Measurements from ENCODE around the gene DMRTB1.
A peak's percentile ranks its signal among the peaks of the same experiment; 100 is the strongest.
"Not testable (repeated sequence)": the region's sequence is repeated elsewhere in the genome, so short reads cannot be mapped to it uniquely, and the experiment has no call there.

DMRTB1 gene

GRCh38 chr1:53459321-53460175, at the start of gene DMRTB1:
TSS of gene DMRTB1 (plus strand) at chr1:53459399. CDS start at chr1:53459454, 55 bp downstream.
- DNase-seq: no peak

GRCh38 chr1:53409695-53410094, 49.5 kb upstream of the DMRTB1 start:
- no peak for DNase-seq

- no peak for DNase-seq
These were observed 49.1 kb upstream of the DMRTB1 start for GRCh38 chr1:53410100-53410541.

DNA sequence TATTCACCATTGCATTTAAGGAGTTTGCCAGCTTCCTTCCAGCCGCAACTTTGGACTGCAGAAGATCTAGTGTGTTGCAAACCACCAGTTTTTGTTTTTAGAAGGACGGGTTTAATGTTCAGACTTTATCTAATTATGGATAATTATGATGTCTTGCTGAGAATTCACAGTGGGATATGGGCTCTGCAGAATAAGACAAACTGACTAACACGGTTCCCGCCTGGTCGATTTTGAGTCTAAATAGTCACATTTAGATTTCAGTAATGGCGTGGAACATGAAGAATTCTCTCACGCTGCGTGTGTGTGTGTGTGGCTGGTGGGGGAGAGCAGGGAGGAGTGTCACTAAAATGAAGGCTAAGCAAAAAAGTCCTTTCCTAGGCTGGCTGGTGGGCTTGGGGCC, 48.5 kb upstream of the DMRTB1 start:
- DNase-seq: no peak

DNA sequence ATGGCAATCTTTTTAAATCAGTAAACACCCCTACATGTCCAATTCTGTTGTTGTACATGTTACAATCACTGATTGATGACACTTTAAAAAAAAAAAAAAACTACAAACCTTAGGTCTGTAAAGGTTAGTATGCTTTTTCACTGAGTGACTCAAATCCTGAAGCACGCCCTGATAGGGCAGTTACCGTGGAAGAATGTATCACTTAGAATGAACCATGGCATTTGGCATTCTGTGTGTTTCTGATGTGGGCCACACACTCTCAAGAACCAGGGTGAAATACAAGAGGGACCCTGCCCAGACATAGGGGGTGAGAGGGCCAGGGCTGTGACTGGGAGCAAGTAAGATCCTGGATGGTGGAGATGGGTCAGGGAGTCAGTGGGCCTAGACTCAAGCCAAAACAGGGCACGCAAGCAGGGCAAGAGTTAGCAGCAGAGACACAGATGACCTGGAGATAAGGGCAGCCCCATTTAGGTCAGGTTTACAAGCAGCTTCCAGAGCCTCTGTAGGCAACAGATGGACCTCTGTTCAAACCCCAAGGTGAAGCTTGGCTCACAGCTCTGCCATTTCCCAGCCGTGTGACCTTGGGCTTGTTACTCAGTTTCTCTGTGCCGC, 47.6 kb upstream of the DMRTB1 start:
- no peak for DNase-seq

DNA sequence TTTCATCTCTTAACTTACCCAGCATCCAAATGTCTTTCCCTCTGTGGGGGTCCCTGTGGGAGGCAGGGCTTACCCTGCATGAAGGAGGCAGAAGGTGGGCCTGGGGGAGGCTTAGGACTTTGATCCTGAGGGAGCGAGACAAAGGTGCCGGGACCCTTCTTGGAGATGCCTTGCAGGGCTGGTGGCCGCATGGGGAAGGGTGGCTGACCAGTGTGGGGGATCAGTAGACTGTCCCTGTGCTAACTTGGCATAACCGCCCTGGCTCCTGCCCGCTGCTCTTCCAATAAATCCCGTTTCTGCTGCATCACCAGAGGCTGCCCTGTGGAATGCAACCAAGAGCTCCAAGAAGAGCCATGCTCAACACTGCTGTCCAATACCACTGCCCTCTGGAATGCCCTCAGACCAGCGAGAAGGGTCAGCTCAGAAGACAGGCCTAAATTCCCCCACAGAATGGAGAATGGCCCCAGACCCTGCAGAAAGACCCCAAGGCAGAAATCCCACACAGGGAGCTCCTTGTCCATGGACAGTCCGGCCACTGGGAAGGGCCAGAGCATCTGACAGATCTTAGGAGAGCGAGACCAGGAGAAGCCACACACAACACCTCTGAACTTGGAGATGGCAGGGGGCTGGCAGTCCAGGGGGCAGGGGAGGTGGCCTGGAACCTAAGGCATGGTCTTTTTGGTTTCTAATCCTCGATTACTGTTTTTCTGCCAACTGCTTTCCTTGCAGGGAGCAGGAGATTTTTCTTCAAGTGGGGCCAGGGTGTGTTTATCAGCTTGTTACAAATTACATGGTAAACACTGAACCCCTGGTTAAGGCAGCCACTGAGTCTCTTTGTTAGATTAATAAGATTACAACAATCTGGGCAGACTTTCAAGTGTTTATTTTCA, 46.7 kb upstream of the DMRTB1 start:
- no peak for DNase-seq

GRCh38 chr1:53413175-53414001, 45.8 kb upstream of the DMRTB1 start:
- DNase-seq: peak; percentile 38 to 45

GRCh38 chr1:53414632-53415031, 44.6 kb upstream of the DMRTB1 start:
- DNase-seq: no peak

- no peak for DNase-seq
These were observed 43.8 kb upstream of the DMRTB1 start for GRCh38 chr1:53415432-53415831.

- DNase-seq: no peak
These were observed 42.9 kb upstream of the DMRTB1 start for GRCh38 chr1:53416269-53416813.

- DNase-seq: no peak
These were observed 42.1 kb upstream of the DMRTB1 start for GRCh38 chr1:53417074-53417511.

- DNase-seq: no peak
These were observed 40.2 kb upstream of the DMRTB1 start for GRCh38 chr1:53419034-53419433.

- no peak for DNase-seq
These were observed 38.9 kb upstream of the DMRTB1 start for GRCh38 chr1:53420341-53420740.

DNA sequence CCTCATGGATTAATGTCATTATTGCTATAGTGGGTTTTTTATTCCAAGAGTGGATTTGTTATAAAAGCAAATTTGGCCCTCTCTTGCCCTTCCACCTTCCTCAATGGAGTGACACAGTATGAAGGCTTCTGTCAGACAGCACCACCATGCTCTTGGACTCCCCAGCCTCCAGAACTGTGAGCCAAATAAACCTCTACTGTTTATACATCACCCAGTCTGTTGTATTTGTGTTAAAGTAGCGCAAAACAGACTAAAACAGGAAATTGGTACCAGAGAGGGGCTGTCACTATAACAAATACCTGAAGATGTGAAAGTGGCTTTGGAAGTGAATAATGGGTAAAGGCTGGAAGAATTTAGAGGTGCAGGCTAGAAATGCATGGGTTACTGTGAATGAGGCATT, 38.0 kb upstream of the DMRTB1 start:
- DNase-seq: no peak

DNA sequence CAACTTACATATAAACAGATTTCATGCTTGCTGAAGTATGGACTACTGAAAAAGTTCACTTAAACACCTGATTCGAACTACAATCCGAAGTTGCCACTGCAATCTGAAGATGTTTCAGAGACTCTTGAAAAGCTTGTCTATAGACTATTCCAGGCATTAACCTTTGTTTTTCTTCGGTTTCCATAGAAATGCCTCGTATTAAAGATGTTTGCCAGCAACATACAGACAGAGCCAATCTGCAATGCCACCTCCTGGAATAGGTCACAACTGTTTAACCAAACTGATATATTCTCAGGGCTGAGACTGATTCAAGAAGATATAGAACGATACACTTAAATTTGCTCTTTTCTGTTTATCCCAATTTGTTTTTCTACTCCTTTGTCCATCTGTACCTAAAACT, 28.9 kb upstream of the DMRTB1 start:
- no peak for DNase-seq

GRCh38 chr1:53430779-53431178, 28.4 kb upstream of the DMRTB1 start:
- no peak for DNase-seq

GRCh38 chr1:53431244-53431643, 28.0 kb upstream of the DMRTB1 start:
- DNase-seq: no peak

DNA sequence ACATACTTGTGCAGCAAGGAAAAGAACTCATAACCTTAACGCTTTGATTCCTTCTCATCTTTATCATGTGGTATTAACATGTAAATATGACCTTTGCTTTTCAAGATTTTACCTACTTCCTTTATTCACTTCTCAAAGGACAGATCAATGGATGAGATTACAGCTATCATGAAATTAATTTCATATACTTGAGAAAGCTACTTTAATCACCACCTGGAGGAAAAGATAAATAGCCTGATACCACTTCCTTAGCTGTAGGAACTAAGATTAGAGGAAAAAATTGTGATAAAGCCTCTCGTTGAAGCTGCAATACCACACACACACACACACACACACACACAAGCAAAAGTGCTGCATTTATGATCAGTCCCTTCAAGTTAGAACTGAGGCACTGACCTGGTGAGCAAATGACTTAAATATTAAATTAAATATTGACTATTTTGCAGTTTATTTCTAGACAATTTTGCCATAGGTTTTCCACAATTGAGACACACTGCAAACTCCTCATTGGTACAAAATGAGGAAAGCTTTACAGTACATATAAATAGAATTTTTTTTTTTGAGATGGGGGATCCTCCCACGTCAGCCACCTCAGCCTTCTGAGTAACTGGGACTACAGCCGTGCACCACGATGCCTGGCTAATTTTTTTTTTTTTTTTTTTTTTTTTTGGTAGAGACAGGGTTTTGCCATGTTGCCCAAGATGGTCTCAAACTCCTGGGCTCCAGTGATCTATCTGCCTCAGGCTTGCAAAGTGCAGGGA, 27.2 kb upstream of the DMRTB1 start:
- no peak for DNase-seq

DNA sequence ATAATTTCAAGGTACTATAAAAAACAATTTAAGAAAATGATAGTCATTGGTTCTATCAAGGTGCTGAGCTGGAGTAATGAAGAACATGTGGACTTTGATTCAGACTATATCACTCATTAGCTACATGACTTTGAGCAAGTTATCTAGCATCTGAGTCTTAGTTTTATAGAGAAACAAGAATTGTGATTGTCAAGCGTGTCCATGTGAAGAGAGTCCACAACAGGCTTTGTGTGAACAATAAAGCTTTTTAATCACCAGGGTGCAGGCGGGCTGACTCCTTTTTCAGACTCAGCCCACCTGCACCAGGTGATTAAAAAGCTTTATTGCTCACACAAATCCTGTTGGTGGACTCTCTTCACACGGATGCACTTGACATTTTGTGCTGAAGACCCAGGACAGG, 26.6 kb upstream of the DMRTB1 start:
- DNase-seq: no peak

GRCh38 chr1:53434405-53435007, 24.7 kb upstream of the DMRTB1 start:
- DNase-seq: not testable (repeated sequence)

GRCh38 chr1:53435151-53435550, 24.0 kb upstream of the DMRTB1 start:
- no peak for DNase-seq

Data from stimulated activated CD4-positive, alpha-beta T cell treated with anti-CD3 and anti-CD28 coated beads, Interleukin-2, amount 100 ng/mL, for 48 hours (primary cell).